CD14-positive monocyte (primary cell): ENCODE results near the gene VPS37B. TPM values are rescaled to one million over a fixed set of nuclear protein-coding genes. Genes with fewer than 3 reads are reported as not detected.
A peak's percentile ranks its signal among the peaks of the same experiment; 100 is the strongest.

Experiments used
- DNase-seq, 3 donors: peaks; one replicate each; pipeline ENCODE4 v3.0.0-alpha.2; 2011 to 2022
- H2AFZ ChIP-seq: 2 replicates; pipeline ENCODE4 v1.6.0; 2012; ENCODE audit warnings: mild to moderate bottlenecking, low read depth, low read length, inconsistent platforms; ENCODE audit not compliant: insufficient read depth, poor library complexity, severe bottlenecking
- H3K27ac ChIP-seq, 2 donors: 1 replicate in 1 of 2; 2 replicates in 1 of 2; pipeline ENCODE4 v1.5.1; 2012 to 2013; ENCODE audit warnings: low read length in 2 of 2, control low read depth in 1 of 2, inconsistent platforms in 1 of 2, low read depth in 1 of 2, mild to moderate bottlenecking in 1 of 2
- H3K27me3 ChIP-seq, 2 donors: one replicate each; pipeline versions ENCODE4 v1.6.0 to v1.6.1; 2011 to 2013; ENCODE audit warnings: low read length in 2 of 2; ENCODE audit not compliant: control insufficient read depth in 2 of 2, insufficient read depth in 2 of 2
- H3K36me3 ChIP-seq, 2 donors: replicated peaks in 1 of 2; 1 replicate in 1 of 2; 2 replicates in 1 of 2; pipeline versions ENCODE4 v1.5.1 to v1.6.1; 2012 to 2013; ENCODE audit warnings: low read length in 2 of 2, control low read depth in 1 of 2, inconsistent platforms in 1 of 2, mild to moderate bottlenecking in 1 of 2; ENCODE audit not compliant: insufficient read depth in 2 of 2, control insufficient read depth in 1 of 2
- H3K4me1 ChIP-seq, 2 donors: 1 replicate in 1 of 2; 2 replicates in 1 of 2; pipeline versions ENCODE4 v1.5.1 to v1.6.1; 2012 to 2013; ENCODE audit warnings: low read length in 2 of 2, control low read depth in 1 of 2, inconsistent platforms in 1 of 2, mild to moderate bottlenecking in 1 of 2, moderate library complexity in 1 of 2; ENCODE audit not compliant: insufficient read depth in 2 of 2, control insufficient read depth in 1 of 2
- H3K4me2 ChIP-seq: replicated peaks from 2 replicates; pipeline ENCODE3; 2012; ENCODE audit warnings: low read length, moderate library complexity, mild to moderate bottlenecking; ENCODE audit not compliant: poor library complexity, severe bottlenecking; ENCODE audit errors: extremely low read depth
- H3K4me3 ChIP-seq, 3 experiments: fragments of 200-600 bp in 1 of 3; sonication (generic) in 1 of 3; replicated peaks in 1 of 3; 1 replicate in 2 of 3; 2 replicates in 1 of 3; pipeline ENCODE4 v1.5.1; 2011 to 2013; ENCODE audit warnings: low read length in 3 of 3, mild to moderate bottlenecking in 3 of 3, control low read depth in 2 of 3, low read depth in 2 of 3, inconsistent platforms in 1 of 3, moderate library complexity in 1 of 3
- H3K79me2 ChIP-seq: 2 replicates; pipeline ENCODE4 v1.6.0; 2012; ENCODE audit warnings: mild to moderate bottlenecking, control low read depth, inconsistent platforms, low read length, moderate library complexity; ENCODE audit not compliant: insufficient read depth
- H3K9ac ChIP-seq: 2 replicates; pipeline ENCODE4 v1.6.0; 2017; ENCODE audit warnings: low read length, mild to moderate bottlenecking; ENCODE audit not compliant: insufficient read depth, poor library complexity, severe bottlenecking
- H3K9me3 ChIP-seq, 2 donors: replicated peaks in 1 of 2; 1 replicate in 1 of 2; 2 replicates in 1 of 2; pipeline versions ENCODE4 v1.5.1 to v1.6.1; 2012 to 2013; ENCODE audit warnings: low read length in 2 of 2, control low read depth in 1 of 2; ENCODE audit not compliant: control insufficient read depth in 1 of 2, insufficient read depth in 1 of 2
- H4K20me1 ChIP-seq: 2 replicates; pipeline ENCODE4 v1.6.0; 2012; ENCODE audit warnings: mild to moderate bottlenecking, low read length, control low read depth, moderate library complexity; ENCODE audit not compliant: insufficient read depth
- H3K27ac Mint-ChIP-seq, 7 donors: one replicate each; pipeline ENCODE4 v1.8.0; 2020; ENCODE audit warnings: mild to moderate bottlenecking in 7 of 7, mixed read lengths in 7 of 7, moderate library complexity in 6 of 7, inconsistent platforms in 2 of 7
- H3K27me3 Mint-ChIP-seq, 3 donors: one replicate each; pipeline ENCODE4 v1.8.0; 2021 to 2022; ENCODE audit warnings: low read depth in 3 of 3, mild to moderate bottlenecking in 3 of 3, mixed read lengths in 3 of 3, moderate library complexity in 3 of 3, inconsistent platforms in 1 of 3
- H3K36me3 Mint-ChIP-seq, 2 donors: one replicate each; pipeline ENCODE4 v1.8.0; 2020; ENCODE audit warnings: mixed read lengths in 2 of 2, inconsistent platforms in 1 of 2, mild to moderate bottlenecking in 1 of 2
- H3K4me1 Mint-ChIP-seq: one replicate; pipeline ENCODE4 v1.8.0; 2020; ENCODE audit warnings: mild to moderate bottlenecking, mixed read lengths
- H3K4me3 Mint-ChIP-seq, 2 donors: one replicate each; pipeline ENCODE4 v1.8.0; 2020; ENCODE audit warnings: mild to moderate bottlenecking in 2 of 2, mixed read lengths in 2 of 2, moderate library complexity in 1 of 2
- H3K9me3 Mint-ChIP-seq, 7 donors: one replicate each; pipeline ENCODE4 v1.8.0; 2020 to 2022; ENCODE audit warnings: mixed read lengths in 7 of 7, mild to moderate bottlenecking in 6 of 7, moderate library complexity in 6 of 7, inconsistent platforms in 2 of 7
- CTCF ChIP-seq: fragments of 200-600 bp; IDR thresholded peaks from one replicate; pipeline ENCODE4 v1.8.0; 2022; ENCODE audit warnings: antibody characterized with exemption, mild to moderate bottlenecking
- whole genome bisulfite sequencing: methylation state at CpG from one replicate; pipeline ENCODE4 v1.1.5; 2013; ENCODE audit warnings: missing lambda C conversion rate; ENCODE audit not compliant: insufficient coverage; 5-methylcytosine and 5-hydroxymethylcytosine counted together
- intact Hi-C, 2 donors: fragments of 100-400 bp; cut with micrococcal nuclease; formaldehyde crosslinking; loops; one replicate each; pipeline versions ENCODE4 v1.15.0 to v1.15.1; 2023
- polyA plus RNA-seq, 3 donors: library from polyadenylated mRNA; depleted of rRNA in 1 of 3; unstranded in 2 of 3; stranded (reverse) in 1 of 3; fragments of 300-500 nt in 2 of 3; fragments of >200 nt in 1 of 3; fragmentation: Illumina TruSeq in 2 of 3; gene quantifications; 1 replicate in 2 of 3; 2 replicates in 1 of 3; pipeline ENCODE4 v1.2.3, GENCODE V29; 2012 to 2021

Gene VPS37B
- polyA plus RNA-seq, 3 donors, result 12.3 to 34.3 (median 16.4) TPM

- H3K79me2 ChIP-seq, result peaks cover 86% of the 10 kb centered on the region
- H3K9me3 ChIP-seq, result no peaks in the 10 kb centered on the region
- H3K27me3 ChIP-seq, result no peaks in the 10 kb centered on the region
- peak overlapping the region; percentile 68 for H3K4me2 ChIP-seq
- H3K27ac ChIP-seq, result peak overlapping the region; percentile 89 to 97
- peaks cover 5 to 26% of the 10 kb centered on the region in 2 donors for H3K36me3 Mint-ChIP-seq
- 63% methylated on average over 8 of the region's 10 CpGs for WGBS
- peak overlapping the region; percentile 97 to 100 (median 99) for H3K27ac Mint-ChIP-seq
- H3K27me3 Mint-ChIP-seq, result peaks cover 3 to 17% (median 3%) of the 10 kb centered on the region in 3 donors
- peaks cover 86% of the 10 kb centered on the region for H3K4me1 Mint-ChIP-seq
- peaks cover 70 to 89% of the 10 kb centered on the region in 2 donors for H3K4me1 ChIP-seq
- H3K36me3 ChIP-seq, result no peaks in the 10 kb centered on the region
- H3K9ac ChIP-seq, result peak overlapping the region; percentile 72
- no peaks in the 10 kb centered on the region for H3K9me3 Mint-ChIP-seq
- intact Hi-C loops, result no loop called here
- TF ChIP-seq CTCF, result no peak
- H3K4me3 ChIP-seq, result peak overlapping the region in 2 of 3 experiments; percentile 43 to 67
- H2AFZ ChIP-seq, result no peak overlapping the region
- DNase-seq, result peak in 2 of 3 donors; percentile 37 to 69
- H3K4me3 Mint-ChIP-seq, result peak overlapping the region; percentile 75 to 93
- peaks cover 98% of the 10 kb centered on the region for H4K20me1 ChIP-seq
Measured at GRCh38 chr12:122886851-122887818, 8.8 kb downstream of the VPS37B start.

- no peaks in the 10 kb centered on the region for H3K9me3 Mint-ChIP-seq
- H4K20me1 ChIP-seq, result peaks cover 98% of the 10 kb centered on the region
- no peaks in the 10 kb centered on the region for H3K27me3 ChIP-seq
- no peak for TF ChIP-seq CTCF
- H3K27ac ChIP-seq, result no peak overlapping the region
- H3K27ac Mint-ChIP-seq, result peak overlapping the region in 1 of 7 donors; percentile 18
- no peak for DNase-seq
- 98% methylated on average over 6 of the region's 8 CpGs for whole genome bisulfite sequencing
- H3K79me2 ChIP-seq, result peaks cover 88% of the 10 kb centered on the region
- peaks cover 80% of the 10 kb centered on the region for H3K4me1 Mint-ChIP-seq
- H3K36me3 ChIP-seq, result no peaks in the 10 kb centered on the region
- H3K9ac ChIP-seq, result no peak overlapping the region
- H3K4me1 ChIP-seq, result peaks cover 61 to 83% of the 10 kb centered on the region in 2 donors
- H3K36me3 Mint-ChIP-seq, result peaks cover 5 to 30% of the 10 kb centered on the region in 2 donors
- H2AFZ ChIP-seq, result no peak overlapping the region
- intact Hi-C loops, result no loop called here
- peaks cover 4 to 19% (median 8%) of the 10 kb centered on the region in 3 donors for H3K27me3 Mint-ChIP-seq
- H3K4me3 Mint-ChIP-seq, result no peak overlapping the region
- no peak overlapping the region for H3K4me2 ChIP-seq
- no peaks in the 10 kb centered on the region for H3K9me3 ChIP-seq
- no peak overlapping the region for H3K4me3 ChIP-seq
Measured at GRCh38 chr12:122886161-122886560, 9.8 kb downstream of the VPS37B start.
